ENCODE results near the gene YTHDF1.
"Not testable (repeated sequence)": the region's sequence is repeated elsewhere in the genome, so short reads cannot be mapped to it uniquely, and the experiment has no call there.

The YTHDF1 gene

GRCh38 chr20:63225082-63225454 is 9.1 kb upstream of the YTHDF1 start:
- no peak for DNase-seq

DNA sequence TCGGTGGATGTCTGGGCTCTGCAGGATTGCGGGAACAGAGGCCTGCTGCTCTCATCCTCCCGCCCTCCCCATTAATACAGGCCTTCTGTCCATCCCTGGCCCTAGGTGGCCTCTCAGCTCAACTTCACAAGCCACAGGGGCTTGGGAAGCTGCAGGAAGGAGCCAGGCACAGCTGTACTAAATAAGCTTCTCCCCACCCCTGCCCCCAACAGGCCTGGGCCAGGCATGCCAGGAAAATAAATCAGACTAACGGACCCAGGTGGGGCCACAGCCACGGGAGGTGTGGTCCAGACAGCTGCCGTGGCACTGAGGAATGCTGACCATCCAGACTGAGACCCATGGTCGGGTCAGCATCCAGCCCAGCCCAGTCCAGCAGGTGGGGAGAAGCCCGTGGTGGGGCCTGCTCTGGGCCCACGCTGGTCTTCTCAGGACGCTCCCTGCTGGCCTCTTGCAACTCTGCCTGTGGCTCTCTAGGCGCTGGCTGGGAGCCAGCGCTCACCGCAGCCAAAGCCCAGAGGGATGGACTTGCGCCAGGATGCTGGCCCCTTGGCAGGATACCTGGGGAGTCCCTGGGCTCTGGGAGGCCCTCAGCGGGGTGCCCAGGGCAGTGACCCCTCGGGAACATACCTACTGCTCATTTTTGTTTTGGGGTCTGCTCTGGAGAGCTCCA is 8.6 kb upstream of the YTHDF1 start:
- DNase-seq = no peak

DNA sequence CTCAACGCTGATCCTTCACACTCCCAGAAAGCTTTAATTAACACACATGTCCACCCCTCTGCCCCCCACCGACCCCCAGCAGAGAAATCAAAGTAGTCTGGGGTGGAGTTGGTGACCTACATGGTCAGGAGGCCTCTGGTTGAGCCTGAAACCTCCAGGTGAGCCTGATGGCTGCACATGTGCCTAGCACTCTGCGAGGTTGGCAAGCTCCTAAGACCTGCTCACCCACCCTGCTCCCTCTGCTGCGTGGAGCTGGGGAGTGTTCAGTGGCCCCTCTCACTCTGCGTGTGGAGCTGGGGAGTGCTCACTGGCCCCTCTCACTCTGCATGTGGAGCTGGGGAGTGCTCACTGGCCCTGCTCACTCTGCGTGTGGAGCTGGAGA is 7.9 kb upstream of the YTHDF1 start:
- no peak for DNase-seq

DNA sequence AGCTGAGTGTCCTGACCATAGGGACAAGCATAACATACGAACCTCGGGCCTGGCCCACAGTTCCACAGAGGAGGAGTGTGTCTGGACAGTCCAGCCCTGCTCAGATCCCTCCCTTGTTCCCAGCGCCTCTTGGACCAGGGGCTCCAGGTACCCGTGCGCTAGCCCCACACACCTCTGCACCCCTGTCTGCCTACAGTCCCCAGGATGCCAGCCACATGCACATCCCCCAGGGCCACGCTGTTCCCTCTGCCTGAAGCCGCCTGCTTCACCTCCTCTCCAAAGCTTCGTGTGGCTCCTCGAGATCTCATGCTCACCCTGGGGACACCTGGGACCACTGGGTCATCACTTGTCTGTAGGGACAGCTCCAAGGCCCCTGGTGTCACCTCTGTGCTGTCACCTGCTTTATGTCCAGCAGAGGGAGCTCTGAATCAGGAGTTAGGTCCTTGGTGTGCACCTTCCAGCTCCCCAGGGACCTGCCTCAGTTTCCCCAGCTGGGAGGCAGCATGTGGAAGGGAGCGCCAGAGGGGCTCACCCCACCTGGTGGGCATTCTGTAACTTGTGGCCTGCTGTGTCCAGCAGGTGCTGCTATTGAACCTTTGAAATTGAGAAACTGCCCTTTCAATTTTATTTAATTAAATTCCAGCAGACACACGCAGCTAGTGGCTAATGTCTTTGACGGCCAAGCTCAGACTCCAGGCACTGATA is 7.3 kb upstream of the YTHDF1 start:
- DNase-seq = peak; percentile 59

- no peak for DNase-seq
Measured at GRCh38 chr20:63222541-63222940, 6.6 kb upstream of the YTHDF1 start.

GRCh38 chr20:63221400-63222053 is 5.6 kb upstream of the YTHDF1 start:
- not testable (repeated sequence) for DNase-seq

- no peak for DNase-seq
Measured at GRCh38 chr20:63220696-63221399, 4.9 kb upstream of the YTHDF1 start.

DNA sequence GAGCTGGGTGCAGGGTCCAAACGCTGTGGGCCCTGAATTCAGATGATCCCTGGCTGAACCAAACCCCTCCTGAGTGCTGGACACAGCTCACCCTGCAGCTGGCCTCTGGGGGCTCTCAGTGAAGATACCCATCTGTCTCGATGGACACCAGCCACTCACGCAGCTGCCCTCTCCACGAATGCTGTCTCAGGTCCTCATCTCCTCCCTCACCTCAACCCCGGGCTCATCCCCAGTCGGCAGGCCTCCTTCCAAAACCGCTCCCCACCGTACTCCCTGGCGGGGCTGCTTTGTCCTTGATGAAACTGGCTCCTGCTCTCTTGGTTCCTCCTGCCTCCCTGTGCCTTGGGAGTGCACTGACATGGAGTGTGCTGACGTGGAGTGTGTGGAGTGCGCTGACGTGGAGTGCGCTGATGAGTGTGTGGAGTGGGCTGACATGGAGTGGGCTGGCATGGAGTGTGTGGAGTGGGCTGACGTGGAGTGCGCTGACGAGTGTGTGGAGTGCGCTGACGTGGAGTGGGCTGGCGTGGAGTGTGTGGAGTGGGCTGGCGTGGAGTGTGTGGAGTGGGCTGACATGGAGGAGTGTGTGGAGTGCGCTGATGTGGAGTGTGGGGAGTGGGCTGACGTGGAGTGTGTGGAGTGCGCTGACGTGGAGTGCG is 4.1 kb upstream of the YTHDF1 start:
- DNase-seq = no peak

DNA sequence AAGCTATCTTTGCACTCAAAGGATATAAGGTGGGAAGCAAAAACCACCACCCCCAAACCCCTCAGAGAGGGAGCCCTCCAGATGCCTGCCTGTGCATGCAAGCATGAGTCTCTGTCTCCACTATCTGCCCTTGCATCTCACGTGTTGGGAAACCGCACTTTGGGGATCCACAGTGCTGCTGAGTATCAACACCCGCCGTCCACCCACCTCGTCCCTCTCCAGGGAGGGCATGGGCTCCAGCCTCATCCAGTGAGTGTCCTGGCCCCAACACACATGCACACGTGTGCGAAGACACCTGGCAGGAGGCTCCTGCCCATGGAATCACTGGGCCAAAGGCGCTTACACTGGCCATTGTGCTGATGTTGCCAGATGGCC is 3.5 kb upstream of the YTHDF1 start:
- DNase-seq = no peak

DNA sequence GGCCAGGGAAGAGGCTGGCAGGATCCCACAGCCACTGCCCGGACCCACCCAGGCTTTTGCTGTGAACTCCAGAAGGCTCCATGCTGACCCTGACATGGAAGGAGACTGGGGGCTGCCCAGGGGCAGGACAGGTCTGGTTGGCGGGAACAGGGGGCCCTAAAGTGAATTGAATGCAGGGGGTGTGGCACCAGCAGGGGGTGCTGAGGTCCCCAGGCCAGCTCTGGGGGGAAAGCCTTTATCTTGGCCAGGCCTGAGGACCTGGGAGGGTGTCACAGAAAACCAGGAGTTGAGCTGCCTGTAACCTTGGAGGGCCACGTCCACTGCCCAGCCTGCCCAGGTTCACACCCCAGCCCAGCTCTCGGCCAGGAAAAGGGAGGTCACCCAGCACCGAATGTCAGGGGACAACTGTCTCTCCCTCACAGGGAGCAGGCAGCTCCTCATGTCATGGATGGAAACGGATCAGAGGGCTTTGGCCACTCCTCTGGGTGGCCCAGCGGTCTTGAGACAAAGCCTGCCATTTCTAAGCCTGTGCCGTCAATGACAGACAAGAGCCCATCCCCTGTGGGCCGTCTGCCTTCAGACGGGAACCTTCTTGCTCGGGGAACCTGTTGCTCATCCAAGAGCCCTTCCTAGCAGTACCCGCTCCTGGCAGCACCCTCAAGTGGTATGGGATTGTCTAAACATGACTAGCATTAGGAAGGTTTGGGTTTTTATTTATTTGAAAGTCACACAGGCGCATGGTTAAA is 2.9 kb upstream of the YTHDF1 start:
- no peak for DNase-seq

GRCh38 chr20:63217706-63218105 is 1.8 kb upstream of the YTHDF1 start:
- DNase-seq = peak; percentile 27

GRCh38 chr20:63216849-63217471 is 1.0 kb upstream of the YTHDF1 start:
- no peak for DNase-seq

- peak; percentile 34 for DNase-seq
Measured at GRCh38 chr20:63215101-63216040, 560 bp downstream of the YTHDF1 start.

DNA sequence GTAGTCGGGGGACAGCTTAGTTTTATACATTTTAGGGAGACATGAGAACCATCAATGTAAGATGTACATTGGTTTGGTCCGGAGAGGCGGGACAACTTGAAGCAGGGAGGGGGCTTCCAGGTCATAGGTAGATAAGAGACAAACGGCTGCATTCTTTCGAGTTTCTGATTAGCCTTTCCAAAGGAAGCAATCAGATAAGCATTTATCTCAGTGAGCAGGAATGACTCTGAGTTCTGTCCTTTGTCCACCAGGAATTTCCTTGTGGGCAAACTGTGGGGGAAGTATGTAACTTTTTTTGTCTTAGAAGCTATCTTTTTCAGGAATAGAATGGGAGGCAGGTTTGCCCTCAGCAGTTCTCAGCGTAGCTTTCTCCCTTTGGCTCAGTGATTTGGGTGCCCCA is 1.4 kb downstream of the YTHDF1 start:
- no peak for DNase-seq

DNA sequence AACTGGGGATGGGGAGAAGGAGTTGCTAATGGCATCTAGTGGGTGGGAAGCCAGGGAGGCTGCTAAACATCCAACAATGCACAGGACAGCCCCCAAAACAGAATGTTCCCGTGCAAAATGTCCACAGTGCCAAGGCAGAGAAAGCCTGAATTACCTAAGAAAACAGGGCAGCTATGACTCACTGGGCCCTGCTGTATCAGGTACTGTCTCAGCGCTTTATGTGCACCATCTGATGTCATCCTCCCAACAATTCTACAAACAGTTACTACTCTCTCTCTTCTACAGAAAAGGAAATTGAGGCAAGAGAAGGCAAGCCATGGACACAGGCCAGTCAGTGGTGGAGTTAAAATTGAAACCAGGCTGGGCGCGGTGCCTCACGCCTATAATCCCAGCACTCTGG is 3.1 kb downstream of the YTHDF1 start:
- DNase-seq = no peak

DNA sequence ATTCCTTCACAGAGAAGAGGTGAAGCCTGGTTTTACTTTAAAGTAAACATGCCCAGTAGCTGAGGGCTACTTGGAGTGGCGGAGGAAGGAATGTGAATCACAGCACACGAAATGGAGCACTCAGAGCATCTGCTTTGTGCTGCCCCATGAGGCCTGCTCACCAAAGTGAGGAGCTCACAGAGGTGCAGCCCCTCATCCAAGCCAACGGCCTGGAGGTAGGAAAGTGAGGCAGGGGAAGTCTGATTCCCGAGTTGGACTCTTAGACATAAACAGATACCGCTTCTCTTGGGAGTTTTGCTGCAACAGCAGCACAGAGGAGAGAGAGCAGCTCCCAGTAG is 3.6 kb downstream of the YTHDF1 start:
- DNase-seq = no peak

GRCh38 chr20:63210011-63210605 is 5.8 kb downstream of the YTHDF1 start:
- no peak for DNase-seq

DNA sequence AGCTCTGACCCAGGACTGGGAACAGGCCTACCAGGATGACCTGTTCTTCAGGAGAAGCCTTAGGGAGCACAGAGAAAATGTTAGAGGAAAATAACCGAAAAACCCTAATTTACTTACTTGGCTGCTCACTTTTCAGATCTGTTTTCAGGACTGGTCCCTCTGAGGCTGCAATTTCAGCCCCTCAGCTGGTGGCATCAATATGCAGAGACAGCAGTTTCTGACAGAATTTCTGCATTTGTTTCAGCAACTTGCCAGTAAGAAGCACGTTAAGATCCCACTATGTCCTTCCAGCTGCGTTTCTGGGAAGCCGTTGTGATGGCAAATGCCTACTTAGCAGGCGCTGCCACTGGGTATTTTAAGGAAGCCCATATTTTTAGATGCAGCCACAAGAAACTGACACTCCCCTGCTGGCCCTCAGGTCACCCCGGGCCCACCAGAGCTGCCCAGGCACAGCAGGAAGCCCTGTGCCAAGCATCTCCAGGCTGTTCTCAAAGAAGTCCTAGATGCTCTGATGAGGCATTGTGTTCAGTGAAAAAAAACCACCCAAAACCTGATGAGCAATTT is 7.5 kb downstream of the YTHDF1 start:
- DNase-seq = no peak

- no peak for DNase-seq
Measured at GRCh38 chr20:63206878-63207277, 9.1 kb downstream of the YTHDF1 start.

DNA sequence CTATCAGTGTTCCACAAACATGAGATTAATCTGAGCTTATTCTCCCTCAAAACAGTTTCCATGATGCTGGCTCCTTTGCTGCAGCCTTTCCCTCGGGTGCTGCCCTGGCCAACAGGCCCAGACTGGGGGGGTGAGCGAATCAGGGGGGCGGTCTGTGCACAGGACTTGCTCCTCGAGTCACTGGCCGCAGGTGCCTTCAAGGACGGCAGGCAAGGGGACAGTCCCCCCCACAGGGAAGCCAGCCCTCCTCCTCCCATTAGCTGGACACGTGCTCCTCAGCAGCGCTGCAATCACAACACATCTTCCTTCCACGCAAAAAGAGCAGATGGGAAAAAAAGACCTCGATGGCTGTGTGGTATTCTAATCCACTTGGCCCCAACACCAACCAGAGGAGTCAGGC is 10.0 kb downstream of the YTHDF1 start:
- DNase-seq = no peak
